Stimulated activated CD8-positive, alpha-beta memory T cell treated with anti-CD3 and anti-CD28 coated beads, Interleukin-4, amount 100 ng/mL, for 24 hours (primary cell): ENCODE results near the gene ACSF3.

Experiments
- DNase-seq: peaks from one replicate; pipeline ENCODE4 v3.0.0-alpha.2; 2020; ENCODE audit warnings: low read depth

Gene ACSF3

DNA sequence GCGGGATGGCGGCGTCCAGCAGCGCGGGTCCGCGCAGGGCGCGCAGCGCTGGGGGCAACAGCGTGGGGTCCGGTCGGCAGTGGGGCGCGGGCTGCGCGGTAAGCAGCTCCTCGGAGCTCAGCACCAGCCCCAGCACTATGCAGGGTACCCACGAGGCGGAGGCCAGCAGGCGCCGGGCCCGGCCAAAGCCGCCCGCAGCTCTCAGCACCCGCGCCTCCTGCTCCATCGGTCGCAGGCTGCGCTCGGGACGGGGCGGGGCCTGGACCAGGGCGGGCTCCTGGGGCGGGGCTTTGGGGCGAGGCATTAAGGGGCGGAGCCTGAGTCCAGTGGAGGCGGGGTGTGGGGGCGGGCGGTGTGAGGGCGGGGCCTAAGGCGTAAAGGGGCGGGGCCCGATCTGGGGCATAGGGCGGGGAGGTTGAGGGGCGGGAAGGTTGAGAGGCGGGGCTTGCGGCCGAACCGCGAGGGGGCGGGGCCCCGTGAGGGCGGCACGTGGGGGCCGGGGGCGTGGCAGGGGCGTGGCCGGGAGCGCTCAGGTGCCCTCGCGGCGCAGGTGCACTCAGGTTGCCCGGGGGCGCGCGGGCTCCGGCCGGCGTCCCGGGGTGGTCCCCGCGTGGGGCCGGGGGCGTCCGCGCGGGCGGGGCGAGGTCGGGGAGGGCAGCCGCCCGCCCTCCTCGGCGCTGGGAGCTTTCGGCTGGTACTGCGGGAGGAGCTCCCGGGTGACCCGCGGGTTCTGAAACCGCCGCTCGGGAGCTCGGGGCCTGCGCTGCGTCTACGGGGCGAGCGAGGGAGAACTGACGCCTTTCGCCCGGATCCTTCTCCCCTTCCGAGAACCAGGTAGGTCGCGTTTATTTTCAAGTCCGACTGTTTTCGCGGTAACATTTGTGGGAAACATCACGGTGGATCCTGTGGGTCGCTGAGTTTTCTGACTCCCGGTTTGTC lies 108.1 kb downstream of the ACSF3 start:
- peak; percentile 65 for DNase-seq

DNA sequence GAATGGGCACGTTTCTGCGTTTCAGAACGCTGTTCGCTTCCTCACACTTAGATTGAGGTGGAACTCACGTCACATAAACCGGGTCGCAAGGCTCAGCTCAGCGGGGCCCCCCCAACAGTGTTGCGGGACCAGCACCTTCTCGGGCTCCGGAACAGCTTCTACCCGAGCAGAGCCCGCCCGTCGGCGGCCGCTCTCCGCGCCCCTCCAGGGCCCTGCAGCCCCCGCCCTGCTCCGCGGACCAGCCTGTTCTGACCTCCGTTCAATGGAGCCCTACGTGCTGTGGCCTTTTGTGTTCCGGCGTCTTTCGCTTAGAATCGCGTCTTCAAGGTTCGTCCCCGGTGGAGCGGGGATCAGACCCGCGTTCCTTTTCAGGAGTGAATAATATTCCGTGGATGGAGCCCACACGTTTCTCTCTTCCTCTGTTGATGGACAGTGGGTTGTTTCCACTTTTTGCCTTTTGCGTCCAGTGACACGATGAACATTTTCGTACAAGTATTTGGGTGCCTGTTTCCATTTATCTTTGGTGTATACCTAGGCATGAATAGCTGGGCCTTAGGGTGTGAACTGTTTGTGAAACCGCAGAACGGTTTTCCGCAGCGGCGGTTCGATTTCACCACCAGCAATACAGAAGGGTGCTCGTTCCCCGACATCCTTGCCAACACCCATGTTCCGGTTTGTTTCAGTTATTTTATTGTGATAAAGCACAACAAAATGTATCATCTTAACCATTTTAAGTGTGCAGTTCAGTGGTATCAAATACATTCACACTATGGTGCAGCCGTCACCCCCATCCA lies 109.0 kb downstream of the ACSF3 start:
- DNase-seq: no peak
